HepG2 (cell line): ENCODE data around the gene CHD9NB. TPM values are rescaled to one million over a fixed set of nuclear protein-coding genes. Genes with fewer than 3 reads are reported as not detected.

Experiments
- AHR ChIP-seq: IDR thresholded peaks from 2 replicates; pipeline ENCODE4 v1.6.1; 2018; ENCODE audit warnings: missing genetic modification reagents, missing compliant biosample characterization
- ATF6 ChIP-seq: sonication (generic); formaldehyde crosslinking; conservative IDR thresholded peaks from 2 replicates; pipeline ENCODE4 v1.4.0; 2020; ENCODE audit warnings: missing genetic modification reagents
- BCL3 ChIP-seq: sonication (generic); formaldehyde crosslinking; IDR thresholded peaks from 2 replicates; pipeline ENCODE4 v1.5.1; 2020; ENCODE audit warnings: mild to moderate bottlenecking, missing genetic modification reagents, moderate library complexity
- CEBPB ChIP-seq: IDR thresholded peaks from 2 replicates; pipeline ENCODE4 v1.6.1; 2011; ENCODE audit warnings: low read depth, low read length, improper control_type of control experiment, borderline replicate concordance
- FOXO4 ChIP-seq: sonication (generic); formaldehyde crosslinking; conservative IDR thresholded peaks from 2 replicates; pipeline ENCODE4 v1.8.1; 2023; ENCODE audit warnings: missing genetic modification reagents
- HDAC1 ChIP-seq: sonication (generic); formaldehyde crosslinking; IDR thresholded peaks from 2 replicates; pipeline ENCODE4 v1.5.1; 2020; ENCODE audit warnings: mild to moderate bottlenecking, missing genetic modification reagents
- HES4 ChIP-seq: sonication (generic); formaldehyde crosslinking; IDR thresholded peaks from 2 replicates; pipeline ENCODE4 v1.9.0; 2021; ENCODE audit warnings: mild to moderate bottlenecking, missing genetic modification reagents, borderline replicate concordance
- JUND ChIP-seq: sonication (generic); formaldehyde crosslinking; IDR thresholded peaks from 2 replicates; pipeline ENCODE4 v1.8.0; 2022; ENCODE audit warnings: mild to moderate bottlenecking, missing genetic modification reagents
- KLF13 ChIP-seq: sonication (generic); formaldehyde crosslinking; IDR thresholded peaks from 2 replicates; pipeline ENCODE4 v1.4.0; 2020; ENCODE audit warnings: mild to moderate bottlenecking, missing genetic modification reagents
- MED1 ChIP-seq: sonication (generic); formaldehyde crosslinking; IDR thresholded peaks from 2 replicates; pipeline ENCODE4 v1.4.0; 2020; ENCODE audit warnings: missing genetic modification reagents
- NFE2 ChIP-seq: sonication (generic); formaldehyde crosslinking; IDR thresholded peaks from 2 replicates; pipeline ENCODE4 v1.4.0; 2020; ENCODE audit warnings: missing genetic modification reagents
- POLR2A ChIP-seq, 2 experiments: IDR thresholded peaks; 2 replicates each; pipeline ENCODE4 v1.6.1; 2011; ENCODE audit warnings: low read depth in 2 of 2, low read length in 2 of 2, mild to moderate bottlenecking in 1 of 2, moderate library complexity in 1 of 2; ENCODE audit not compliant: insufficient read depth in 1 of 2
- PRMT3 ChIP-seq: sonication (generic); formaldehyde crosslinking; IDR thresholded peaks from 2 replicates; pipeline ENCODE4 v1.8.1; 2022; ENCODE audit warnings: low read depth, mild to moderate bottlenecking, moderate library complexity, missing genetic modification reagents, borderline replicate concordance
- REPIN1 ChIP-seq: sonication (generic); formaldehyde crosslinking; IDR thresholded peaks from 2 replicates; pipeline ENCODE4 v1.8.0; 2022; ENCODE audit warnings: missing genetic modification reagents, low read depth, mild to moderate bottlenecking, borderline replicate concordance
- ZFP91 ChIP-seq: sonication (generic); formaldehyde crosslinking; IDR thresholded peaks from 2 replicates; pipeline ENCODE4 v1.9.0; 2022; ENCODE audit warnings: missing genetic modification reagents, mild to moderate bottlenecking, borderline replicate concordance
- ZNF138 ChIP-seq: sonication (generic); formaldehyde crosslinking; IDR thresholded peaks from 2 replicates; pipeline ENCODE4 v1.5.0; 2020; ENCODE audit warnings: mild to moderate bottlenecking, low read depth, missing genetic modification reagents
- ZNF282 ChIP-seq: fragments of 450-650 bp; IDR thresholded peaks from 2 replicates; pipeline ENCODE4 v1.6.1; 2018; ENCODE audit not compliant: partially characterized antibody
- ZNF292 ChIP-seq: sonication (generic); formaldehyde crosslinking; IDR thresholded peaks from 2 replicates; pipeline ENCODE4 v1.8.1; 2022; ENCODE audit warnings: mild to moderate bottlenecking, low read depth, missing genetic modification reagents, borderline replicate concordance
- ZNF530 ChIP-seq: sonication (generic); formaldehyde crosslinking; IDR thresholded peaks from 2 replicates; pipeline ENCODE4 v1.5.0; 2020; ENCODE audit warnings: low read depth, mild to moderate bottlenecking, missing genetic modification reagents
- ZNF549 ChIP-seq: sonication (generic); formaldehyde crosslinking; IDR thresholded peaks from 2 replicates; pipeline ENCODE4 v1.5.0; 2020; ENCODE audit warnings: missing genetic modification reagents
- ZNF639 ChIP-seq: conservative IDR thresholded peaks from 2 replicates; pipeline ENCODE4 v1.6.1; 2018; ENCODE audit warnings: missing genetic modification reagents
- ZNF7 ChIP-seq: IDR thresholded peaks from 2 replicates; pipeline ENCODE4 v1.6.1; 2016; ENCODE audit warnings: missing biosample characterization, missing genetic modification reagents
- ZNF773 ChIP-seq: sonication (generic); formaldehyde crosslinking; IDR thresholded peaks from 2 replicates; pipeline ENCODE4 v1.4.0; 2020; ENCODE audit warnings: missing genetic modification reagents, borderline replicate concordance
- polyA plus RNA-seq, 8 experiments: library from polyadenylated mRNA; depleted of rRNA in 3 of 8; stranded (reverse) in 7 of 8; unstranded in 1 of 8; fragments of >200 nt; fragmentation: Illumina TruSeq in 4 of 8; extraction: Trizol in 4 of 8; gene quantifications; 2 replicates each; pipeline versions ENCODE4 v1.2.1 to v1.2.3, GENCODE V29; 2011 to 2016; ENCODE audit warnings: low read depth in 4 of 8, missing spikeins in 1 of 8, mixed read lengths in 1 of 8; ENCODE audit not compliant: insufficient read depth in 1 of 8
- total RNA-seq, 5 experiments: library from RNA; depleted of rRNA; stranded (reverse); fragments of >200 nt; fragmentation: Illumina TruSeq; extraction: Trizol; gene quantifications; 2 replicates each; pipeline ENCODE4 v1.2.3, GENCODE V29; 2016; ENCODE audit warnings: low read depth in 1 of 5

CHD9NB gene
- total and polyA plus RNA-seq, 2 of the 13 experiments (the other 11 are each of a cell fraction or from before 2014, with no cell fraction given), result 0.17 to 0.18 TPM

GRCh38 chr16:53061701-53062159, 9.0 kb upstream of the CHD9NB start (continued):
- TF ChIP-seq BCL3 (no peak), NFE2 (CRISPR knock-in tag) (no peak), HDAC1 (CRISPR knock-in tag) (0 out of 2 replicates have a peak, but pooled peaks have one; percentile 16), ATF6 (no peak), KLF13 (no peak), REPIN1 (0 out of 2 replicates have a peak, but pooled peaks have one; percentile 30), HES4 (no peak), PRMT3 (CRISPR knock-in tag) (no peak), ZNF7 (CRISPR knock-in tag) (no peak), CEBPB (no peak), JUND (no peak), ZNF639 (CRISPR knock-in tag) (no peak), POLR2A (IDR thresholded peaks at IDR 0.05; ENCODE audit: insufficient read depth in 1 of 2, low read depth in 2 of 2, low read length in 2 of 2) (no peak), ZNF292 (CRISPR knock-in tag) (peak; percentile 80; the same call in 1 of the 2 replicates), ZNF530 (no peak), AHR (no peak), ZNF549 (CRISPR knock-in tag) (no peak), ZNF773 (CRISPR knock-in tag) (no peak), MED1 (CRISPR knock-in tag) (no peak; the same call in 1 of the 2 replicates), ZNF282 (no peak), FOXO4 (CRISPR knock-in tag) (no peak), ZFP91 (CRISPR knock-in tag) (no peak), ZNF138 (no peak)
